Measurements from ENCODE around the gene TEX2.
"Not testable (repeated sequence)": the region's sequence is repeated elsewhere in the genome, so short reads cannot be mapped to it uniquely, and the experiment has no call there.

TEX2 gene

DNA sequence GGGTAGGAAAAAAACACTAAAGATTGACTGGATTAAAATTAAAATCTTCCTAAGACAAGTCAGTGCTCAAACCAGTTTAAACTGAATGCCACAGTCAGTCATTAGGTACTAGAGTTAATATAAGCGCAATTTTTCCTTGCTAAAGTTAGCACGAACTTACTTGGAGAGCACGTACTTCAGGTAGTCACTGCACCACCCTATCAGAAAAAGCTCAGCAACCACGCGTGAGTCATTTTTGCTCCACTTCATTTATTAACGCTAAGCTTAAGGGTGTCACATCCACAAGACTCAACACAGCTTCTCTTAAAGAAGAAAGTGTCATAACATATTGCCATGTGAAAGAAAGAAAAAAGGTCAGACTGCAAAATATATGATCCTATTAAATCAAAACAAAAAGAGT, 53.1 kb downstream of the TEX2 start:
- no peak for TF ChIP-seq EZH2 (IDR thresholded peaks at IDR 0.05; ENCODE audit: borderline replicate concordance, low read length)
- TF ChIP-seq, protein P1, sequence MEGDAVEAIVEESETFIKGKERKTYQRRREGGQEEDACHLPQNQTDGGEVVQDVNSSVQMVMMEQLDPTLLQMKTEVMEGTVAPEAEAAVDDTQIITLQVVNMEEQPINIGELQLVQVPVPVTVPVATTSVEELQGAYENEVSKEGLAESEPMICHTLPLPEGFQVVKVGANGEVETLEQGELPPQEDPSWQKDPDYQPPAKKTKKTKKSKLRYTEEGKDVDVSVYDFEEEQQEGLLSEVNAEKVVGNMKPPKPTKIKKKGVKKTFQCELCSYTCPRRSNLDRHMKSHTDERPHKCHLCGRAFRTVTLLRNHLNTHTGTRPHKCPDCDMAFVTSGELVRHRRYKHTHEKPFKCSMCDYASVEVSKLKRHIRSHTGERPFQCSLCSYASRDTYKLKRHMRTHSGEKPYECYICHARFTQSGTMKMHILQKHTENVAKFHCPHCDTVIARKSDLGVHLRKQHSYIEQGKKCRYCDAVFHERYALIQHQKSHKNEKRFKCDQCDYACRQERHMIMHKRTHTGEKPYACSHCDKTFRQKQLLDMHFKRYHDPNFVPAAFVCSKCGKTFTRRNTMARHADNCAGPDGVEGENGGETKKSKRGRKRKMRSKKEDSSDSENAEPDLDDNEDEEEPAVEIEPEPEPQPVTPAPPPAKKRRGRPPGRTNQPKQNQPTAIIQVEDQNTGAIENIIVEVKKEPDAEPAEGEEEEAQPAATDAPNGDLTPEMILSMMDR (IDR thresholded peaks at IDR 0.05; ENCODE audit: low read length) = no peak
- H3K4me3 ChIP-seq (ENCODE audit: low read depth, low read length, poor library complexity, severe bottlenecking) = no peak overlapping the region
- H3K36me3 ChIP-seq (ENCODE audit: insufficient read depth, low read length) = no peaks in the 10 kb centered on the region
- no peaks in the 10 kb centered on the region for H3K4me1 ChIP-seq (ENCODE audit: insufficient read depth, low read length, severe bottlenecking)
- H3F3A ChIP-seq (ENCODE audit: insufficient read depth, low read length) = no peaks in the 10 kb centered on the region
- no peak overlapping the region for H3K4me2 ChIP-seq (ENCODE audit: low read length)
- H2AFZ ChIP-seq (ENCODE audit: low read length) = no peak overlapping the region
- H3K9me2 ChIP-seq (ENCODE audit: low read depth, low read length) = no peaks in the 10 kb centered on the region
- no peaks in the 10 kb centered on the region for H4K20me1 ChIP-seq (ENCODE audit: insufficient read depth, low read length)
- H3K9ac ChIP-seq (ENCODE audit: low read length) = no peak overlapping the region
- no peaks in the 10 kb centered on the region for H3K27me3 ChIP-seq (ENCODE audit: insufficient read depth, low read length)
- H3K79me2 ChIP-seq (ENCODE audit: insufficient read depth, low read length) = no peaks in the 10 kb centered on the region
- H3K9me3 ChIP-seq (ENCODE audit: low read length) = no peaks in the 10 kb centered on the region
- H3K27ac ChIP-seq (ENCODE audit: low read depth, low read length, poor library complexity, severe bottlenecking) = no peak overlapping the region

DNA sequence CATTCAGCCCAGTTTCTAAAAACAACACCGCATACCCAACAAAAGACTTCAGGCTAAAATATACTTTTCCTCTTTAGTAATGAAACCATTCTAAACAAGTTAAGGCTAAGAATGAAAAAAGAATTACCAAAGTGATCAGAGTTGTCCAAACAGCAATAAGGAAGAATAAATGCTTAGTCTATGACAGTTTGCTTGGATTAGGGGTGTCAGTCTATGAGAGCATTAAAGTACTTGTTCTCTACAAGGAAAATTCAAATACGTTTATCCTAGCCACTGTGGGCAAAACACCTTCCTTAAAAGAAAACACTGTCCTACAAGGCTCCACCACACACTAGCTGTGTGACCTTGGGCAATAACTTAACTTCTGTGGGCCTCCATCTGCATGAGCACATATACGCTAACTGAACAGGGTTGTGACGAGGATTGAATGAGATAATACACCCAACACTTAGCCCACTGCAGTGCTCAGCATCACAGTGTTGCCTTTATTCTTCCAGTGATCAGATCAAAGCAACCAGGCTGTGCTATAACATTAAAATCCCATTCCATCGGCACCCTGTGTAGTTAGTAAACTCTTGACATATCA, 53.6 kb downstream of the TEX2 start:
- Histone ChIP-seq H4K20me1 (ENCODE audit: insufficient read depth, low read length) (no peaks in the 10 kb centered on the region), H3K9ac (ENCODE audit: low read length) (no peak overlapping the region), H3K27me3 (ENCODE audit: insufficient read depth, low read length) (no peaks in the 10 kb centered on the region), H3K79me2 (ENCODE audit: insufficient read depth, low read length) (no peaks in the 10 kb centered on the region), H3K4me1 (ENCODE audit: insufficient read depth, low read length, severe bottlenecking) (no peaks in the 10 kb centered on the region), H3K4me2 (ENCODE audit: low read length) (no peak overlapping the region), H3K27ac (ENCODE audit: low read depth, low read length, poor library complexity, severe bottlenecking) (no peak overlapping the region), H3K36me3 (ENCODE audit: insufficient read depth, low read length) (no peaks in the 10 kb centered on the region), H3K4me3 (ENCODE audit: low read depth, low read length, poor library complexity, severe bottlenecking) (no peak overlapping the region), H3K9me2 (ENCODE audit: low read depth, low read length) (no peaks in the 10 kb centered on the region), H3K9me3 (ENCODE audit: low read length) (no peaks in the 10 kb centered on the region), H2AFZ (ENCODE audit: low read length) (no peak overlapping the region), H3F3A (ENCODE audit: insufficient read depth, low read length) (no peaks in the 10 kb centered on the region)
- TF ChIP-seq, protein P1 (IDR thresholded peaks at IDR 0.05; ENCODE audit: low read length) = no peak
- no peak for TF ChIP-seq EZH2 (IDR thresholded peaks at IDR 0.05; ENCODE audit: borderline replicate concordance, low read length)

DNA sequence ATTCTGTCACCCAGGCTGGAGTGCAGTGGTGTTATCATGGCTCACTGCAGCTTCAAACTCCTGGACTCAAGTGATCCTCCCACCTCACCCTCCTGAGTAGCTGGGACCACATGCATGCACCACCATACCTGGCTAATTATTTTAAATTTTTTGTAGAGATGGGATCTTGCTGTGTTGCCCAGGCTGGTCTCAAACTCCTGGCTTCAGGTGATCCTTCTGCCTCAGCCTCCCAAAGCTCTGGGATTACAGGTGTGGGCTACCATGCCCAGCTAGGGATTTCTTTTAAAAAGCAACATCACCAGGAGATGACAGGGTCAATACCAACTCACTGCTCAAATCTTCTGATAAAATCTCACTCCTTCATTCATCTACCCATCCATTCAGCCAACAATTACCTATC, 54.4 kb downstream of the TEX2 start:
- not testable (repeated sequence) for H3K4me1 ChIP-seq (ENCODE audit: insufficient read depth, low read length, severe bottlenecking); H3K79me2 ChIP-seq (ENCODE audit: insufficient read depth, low read length); H3K9me3 ChIP-seq (ENCODE audit: low read length); H3K4me3 ChIP-seq (ENCODE audit: low read depth, low read length, poor library complexity, severe bottlenecking); H3K27me3 ChIP-seq (ENCODE audit: insufficient read depth, low read length); H4K20me1 ChIP-seq (ENCODE audit: insufficient read depth, low read length); H3K9me2 ChIP-seq (ENCODE audit: low read depth, low read length); H3K36me3 ChIP-seq (ENCODE audit: insufficient read depth, low read length); H2AFZ ChIP-seq (ENCODE audit: low read length); H3K4me2 ChIP-seq (ENCODE audit: low read length); H3K9ac ChIP-seq (ENCODE audit: low read length); H3F3A ChIP-seq (ENCODE audit: insufficient read depth, low read length); H3K27ac ChIP-seq (ENCODE audit: low read depth, low read length, poor library complexity, severe bottlenecking)

DNA sequence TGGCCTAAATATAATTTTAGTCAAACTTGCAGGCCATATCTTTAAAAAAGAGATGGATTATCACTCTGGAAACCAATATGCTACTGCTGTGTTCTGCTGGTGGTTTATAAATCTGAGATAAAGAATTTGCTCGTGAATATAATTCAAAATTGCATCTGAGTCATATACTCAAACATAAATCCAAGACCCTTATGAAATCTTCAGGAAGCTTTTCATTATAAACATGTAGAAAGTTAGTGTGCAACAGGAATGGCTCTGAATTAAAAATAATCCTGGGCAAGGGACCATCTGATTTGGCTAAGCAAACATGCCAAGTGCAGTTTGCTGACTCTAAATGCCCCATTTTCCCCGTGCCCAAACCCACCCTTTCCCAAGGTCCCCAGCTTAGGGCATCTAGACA, 57.3 kb downstream of the TEX2 start:
- Histone ChIP-seq H2AFZ (ENCODE audit: low read length) (no peak overlapping the region), H3K4me3 (ENCODE audit: low read depth, low read length, poor library complexity, severe bottlenecking) (no peak overlapping the region), H4K20me1 (ENCODE audit: insufficient read depth, low read length) (no peaks in the 10 kb centered on the region), H3K27me3 (ENCODE audit: insufficient read depth, low read length) (no peaks in the 10 kb centered on the region), H3K27ac (ENCODE audit: low read depth, low read length, poor library complexity, severe bottlenecking) (no peak overlapping the region), H3F3A (ENCODE audit: insufficient read depth, low read length) (no peaks in the 10 kb centered on the region), H3K36me3 (ENCODE audit: insufficient read depth, low read length) (no peaks in the 10 kb centered on the region), H3K9me2 (ENCODE audit: low read depth, low read length) (no peaks in the 10 kb centered on the region), H3K4me1 (ENCODE audit: insufficient read depth, low read length, severe bottlenecking) (no peaks in the 10 kb centered on the region), H3K9me3 (ENCODE audit: low read length) (no peaks in the 10 kb centered on the region), H3K4me2 (ENCODE audit: low read length) (no peak overlapping the region), H3K79me2 (ENCODE audit: insufficient read depth, low read length) (no peaks in the 10 kb centered on the region), H3K9ac (ENCODE audit: low read length) (no peak overlapping the region)
- TF ChIP-seq, protein P1 (IDR thresholded peaks at IDR 0.05; ENCODE audit: low read length) = no peak
- no peak for TF ChIP-seq EZH2 (IDR thresholded peaks at IDR 0.05; ENCODE audit: borderline replicate concordance, low read length)

Measured in OCI-LY1 (cell line).